T follicular helper cell (primary cell): ENCODE results near the gene PTPRK.

Experiments used
- DNase-seq: peaks from one replicate; pipeline ENCODE4 v3.0.0-alpha.2; 2020; ENCODE audit warnings: low read depth

PTPRK gene

GRCh38 chr6:128389820-128390534 is 130.4 kb downstream of the PTPRK start:
- DNase-seq: no peak

GRCh38 chr6:128388380-128388779 is 132.0 kb downstream of the PTPRK start:
- no peak for DNase-seq

- no peak for DNase-seq
These were observed 139.5 kb downstream of the PTPRK start for GRCh38 chr6:128380891-128381290.

- DNase-seq: no peak
These were observed 140.8 kb downstream of the PTPRK start for GRCh38 chr6:128379577-128379976.

GRCh38 chr6:128376952-128377503 is 143.4 kb downstream of the PTPRK start:
- DNase-seq: no peak

- DNase-seq: no peak
These were observed 149.3 kb downstream of the PTPRK start for GRCh38 chr6:128371136-128371535.

- DNase-seq: no peak
These were observed 150.3 kb downstream of the PTPRK start for GRCh38 chr6:128370072-128370471.

- no peak for DNase-seq
These were observed 152.0 kb downstream of the PTPRK start for GRCh38 chr6:128368213-128368944.

GRCh38 chr6:128367437-128367836 is 153.0 kb downstream of the PTPRK start:
- no peak for DNase-seq

- DNase-seq: no peak
These were observed 154.8 kb downstream of the PTPRK start for GRCh38 chr6:128365520-128366160.

GRCh38 chr6:128364766-128365519 is 155.5 kb downstream of the PTPRK start:
- DNase-seq: no peak

- DNase-seq: no peak
These were observed 157.2 kb downstream of the PTPRK start for GRCh38 chr6:128363020-128363813.

- no peak for DNase-seq
These were observed 159.0 kb downstream of the PTPRK start for GRCh38 chr6:128361378-128361777.

GRCh38 chr6:128358244-128358776 is 162.1 kb downstream of the PTPRK start:
- no peak for DNase-seq

GRCh38 chr6:128357392-128358130 is 162.8 kb downstream of the PTPRK start:
- DNase-seq: no peak

GRCh38 chr6:128352366-128352765 is 168.0 kb downstream of the PTPRK start:
- no peak for DNase-seq

GRCh38 chr6:128351255-128351514 is 169.2 kb downstream of the PTPRK start:
- DNase-seq: no peak

- DNase-seq: no peak
These were observed 169.8 kb downstream of the PTPRK start for GRCh38 chr6:128350416-128351254.

- no peak for DNase-seq
These were observed 173.3 kb downstream of the PTPRK start for GRCh38 chr6:128347123-128347522.
